Upper lobe of left lung (tissue), 4 donors: ENCODE measurements around the gene CAST.

Experiments
- EP300 ChIP-seq, 4 donors: sonication (generic); formaldehyde crosslinking; IDR thresholded peaks; one replicate each; pipeline ENCODE4 v1.5.1; 2017; ENCODE audit warnings: antibody characterized with exemption in 4 of 4, control low read depth in 2 of 4
- POLR2A ChIP-seq, 4 donors: fragments of 450-650 bp; IDR thresholded peaks; one replicate each; pipeline ENCODE4 v1.5.1; 2016 to 2017; ENCODE audit warnings: antibody characterized with exemption in 4 of 4, mild to moderate bottlenecking in 2 of 4
- TF ChIP-seq, protein P1 (sequence below), 6 experiments: fragments of 450-650 bp in 4 of 6; fragments of 200-600 bp in 2 of 6; sonication (generic) in 2 of 6; IDR thresholded peaks; one replicate each; pipeline ENCODE4 v1.5.1; 2016 to 2019; ENCODE audit warnings: antibody characterized with exemption in 6 of 6

DNA sequence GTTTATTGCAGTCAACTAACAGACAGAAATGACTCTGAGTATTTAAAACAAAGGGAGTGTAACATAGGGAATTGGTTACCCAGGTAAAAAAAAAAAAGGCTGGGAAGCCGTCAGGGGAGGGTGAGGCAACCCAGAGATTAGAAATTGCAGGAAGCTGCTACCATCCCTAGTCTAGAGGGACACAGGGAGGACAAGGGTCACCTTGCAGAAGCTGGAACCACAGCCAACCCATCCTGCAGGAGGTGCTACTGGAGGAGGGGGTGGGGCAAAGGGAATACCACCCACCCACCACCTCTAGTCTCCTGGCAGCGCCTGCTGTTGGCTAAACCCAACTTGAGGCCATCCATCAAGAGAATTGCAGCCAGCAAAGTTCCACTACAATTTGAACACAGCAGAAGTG lies 6.5 kb downstream of the CAST start:
- TF ChIP-seq, protein P1, sequence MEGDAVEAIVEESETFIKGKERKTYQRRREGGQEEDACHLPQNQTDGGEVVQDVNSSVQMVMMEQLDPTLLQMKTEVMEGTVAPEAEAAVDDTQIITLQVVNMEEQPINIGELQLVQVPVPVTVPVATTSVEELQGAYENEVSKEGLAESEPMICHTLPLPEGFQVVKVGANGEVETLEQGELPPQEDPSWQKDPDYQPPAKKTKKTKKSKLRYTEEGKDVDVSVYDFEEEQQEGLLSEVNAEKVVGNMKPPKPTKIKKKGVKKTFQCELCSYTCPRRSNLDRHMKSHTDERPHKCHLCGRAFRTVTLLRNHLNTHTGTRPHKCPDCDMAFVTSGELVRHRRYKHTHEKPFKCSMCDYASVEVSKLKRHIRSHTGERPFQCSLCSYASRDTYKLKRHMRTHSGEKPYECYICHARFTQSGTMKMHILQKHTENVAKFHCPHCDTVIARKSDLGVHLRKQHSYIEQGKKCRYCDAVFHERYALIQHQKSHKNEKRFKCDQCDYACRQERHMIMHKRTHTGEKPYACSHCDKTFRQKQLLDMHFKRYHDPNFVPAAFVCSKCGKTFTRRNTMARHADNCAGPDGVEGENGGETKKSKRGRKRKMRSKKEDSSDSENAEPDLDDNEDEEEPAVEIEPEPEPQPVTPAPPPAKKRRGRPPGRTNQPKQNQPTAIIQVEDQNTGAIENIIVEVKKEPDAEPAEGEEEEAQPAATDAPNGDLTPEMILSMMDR (IDR thresholded peaks at IDR 0.05) = no peak
- TF ChIP-seq EP300 (IDR thresholded peaks at IDR 0.05) = no peak
- no peak for TF ChIP-seq POLR2A (IDR thresholded peaks at IDR 0.05)
